HCEC 1CT (cell line): ENCODE measurements around the gene BSPRY.
"Not testable (repeated sequence)": the region's sequence is repeated elsewhere in the genome, so short reads cannot be mapped to it uniquely, and the experiment has no call there.

Experiments
- DNase-seq: peaks from one replicate; pipeline ENCODE4 v3.0.0-alpha.2; 2017

The BSPRY gene

DNA sequence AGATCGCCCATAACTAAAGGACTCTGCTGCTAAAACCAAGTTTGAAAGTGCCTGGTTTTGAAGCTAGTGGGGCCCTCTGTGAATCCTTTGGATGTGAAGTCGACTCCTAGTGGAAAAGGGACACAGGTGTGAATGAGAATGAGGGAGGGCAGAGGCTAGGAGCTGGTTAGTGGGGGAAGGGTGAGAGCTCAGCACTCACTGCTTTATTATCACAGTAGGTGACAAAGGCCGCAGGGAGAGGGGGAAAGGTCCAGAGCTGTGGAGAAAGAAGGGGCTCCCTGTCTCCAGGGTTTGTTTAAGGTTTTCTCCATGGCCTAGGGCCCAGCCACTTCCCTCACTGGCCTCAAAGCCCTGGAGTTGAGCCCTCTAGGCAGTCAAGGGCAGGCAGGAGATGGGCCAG lies 23.9 kb downstream of the BSPRY start:
- no peak for DNase-seq

DNA sequence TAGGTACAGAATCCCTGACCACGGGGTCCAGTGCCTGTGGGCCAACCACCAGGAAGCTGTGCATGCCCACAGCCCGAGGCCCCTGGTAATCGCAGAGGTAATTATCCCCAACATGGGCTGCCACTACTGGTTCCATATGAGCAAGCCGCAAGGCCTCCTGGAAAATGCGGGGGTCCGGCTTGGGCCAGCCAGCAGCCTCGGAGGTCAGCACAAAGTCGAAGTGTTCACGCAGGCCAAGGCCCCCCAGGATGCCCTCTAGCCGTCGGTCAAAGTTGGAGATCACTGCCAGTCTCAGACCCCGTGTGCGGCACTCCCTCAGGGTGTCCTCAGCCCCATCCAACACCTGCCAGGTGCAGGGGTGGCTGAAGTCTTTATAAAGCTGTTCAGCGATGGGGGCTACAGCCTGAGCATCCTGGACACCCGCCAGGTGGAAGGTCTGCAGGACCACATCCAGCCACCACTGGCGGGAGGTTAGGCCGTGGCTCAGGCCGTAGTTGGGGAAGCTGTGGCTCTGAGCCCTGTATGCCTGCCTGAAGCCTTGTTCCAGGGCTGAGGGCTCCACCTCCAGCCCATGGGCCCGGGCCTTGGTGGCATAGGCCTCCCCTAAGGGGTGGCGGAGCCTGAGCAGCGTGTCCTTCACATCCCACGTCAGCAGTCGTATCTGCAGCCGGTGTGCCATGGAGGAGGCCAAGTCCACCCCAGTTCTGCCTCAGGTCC lies 24.5 kb downstream of the BSPRY start:
- no peak for DNase-seq

DNA sequence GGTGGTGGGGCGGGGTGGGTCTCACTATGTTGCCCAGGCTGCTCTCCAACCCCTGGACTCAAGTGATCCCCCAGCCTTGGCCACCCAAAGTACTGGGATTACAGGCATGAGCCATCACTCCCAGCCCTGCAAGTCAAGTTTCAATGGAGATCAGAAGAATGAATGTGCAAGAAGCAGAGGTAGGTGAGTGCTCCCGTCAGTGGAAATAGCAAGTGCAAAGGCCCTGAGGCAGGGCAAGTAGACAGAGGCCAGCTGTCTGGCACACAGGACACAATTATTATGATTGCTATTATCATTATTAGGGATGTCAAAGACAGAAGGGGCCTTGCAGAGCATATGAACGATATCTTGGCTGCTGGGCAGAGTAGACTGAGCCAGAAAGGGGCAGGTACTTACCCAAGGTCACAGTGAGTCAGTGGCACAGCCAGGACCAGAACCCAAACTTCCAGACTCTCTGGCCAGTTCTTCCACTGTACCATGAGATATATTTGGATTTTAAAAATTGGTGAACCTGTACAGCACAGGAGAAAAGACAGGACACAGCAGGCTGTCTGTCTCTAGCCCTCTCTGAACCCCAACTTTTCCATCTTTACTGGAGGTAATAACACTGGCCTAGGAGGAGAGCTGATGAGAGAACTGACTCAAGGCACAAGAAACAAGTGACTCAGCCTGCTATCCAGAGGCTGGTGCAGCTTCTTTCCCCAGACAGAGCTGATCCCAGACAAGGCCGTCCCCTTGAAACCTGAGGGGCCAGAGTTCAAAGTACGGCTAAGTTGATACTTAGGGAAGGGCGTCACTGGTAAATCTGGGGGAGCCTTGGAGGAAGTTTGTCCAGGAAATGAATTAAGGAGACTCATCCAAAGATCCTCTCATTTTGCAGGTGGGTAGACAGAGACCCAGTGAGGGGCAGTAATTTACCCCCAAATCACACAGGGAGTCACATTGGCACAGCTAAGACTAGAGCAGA lies 26.0 kb downstream of the BSPRY start:
- peak; percentile 21 for DNase-seq

DNA sequence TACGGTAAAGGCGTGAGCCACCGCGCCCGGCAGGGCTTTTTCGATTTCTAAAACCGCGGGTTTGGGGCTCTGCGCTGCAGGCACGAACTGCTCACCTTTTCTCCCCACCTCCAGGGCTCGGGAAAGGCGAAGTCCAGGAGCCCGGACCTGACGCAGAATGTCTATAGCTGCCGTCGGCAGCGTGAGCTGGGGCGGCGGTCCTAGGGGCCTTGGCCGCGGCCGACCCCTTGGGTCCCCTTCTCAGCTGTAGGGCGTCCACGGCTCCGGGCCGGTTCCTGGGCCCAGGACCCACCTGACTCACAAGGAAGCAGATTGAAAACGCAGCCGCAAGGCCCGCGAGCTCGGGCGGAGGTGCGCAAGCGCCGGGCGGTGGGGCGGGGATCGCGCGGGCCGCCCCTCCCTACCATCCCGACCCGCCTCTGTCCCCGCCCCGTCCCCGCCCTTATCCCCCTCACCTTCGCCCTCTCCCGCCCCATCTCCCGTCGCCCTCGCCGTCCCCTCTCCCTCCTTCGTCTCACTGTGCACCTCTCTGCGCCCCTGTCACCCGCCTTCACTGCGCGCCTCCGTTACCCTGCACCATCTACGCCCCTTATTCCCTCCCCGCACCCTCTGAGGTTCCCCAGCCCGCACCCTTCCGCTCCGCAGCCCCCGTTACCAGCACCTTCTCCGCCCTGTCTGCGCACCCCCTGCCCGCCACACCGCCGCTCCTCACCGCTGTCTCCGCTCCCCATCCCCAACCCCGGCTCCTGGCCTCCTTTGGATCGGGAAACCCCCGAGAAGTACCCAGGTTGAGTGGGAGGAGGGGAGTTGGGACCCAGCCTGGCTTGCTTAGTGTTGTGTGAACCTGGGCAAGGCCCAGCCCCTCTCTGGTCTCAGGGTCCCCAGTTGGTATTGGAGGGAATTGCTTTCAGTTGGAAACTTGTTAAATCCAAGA lies 27.6 kb downstream of the BSPRY start, which contains the start of gene HDHD3:
Gene HDHD3, minus strand, starts transcription at position 353 of the 934 bp plus-strand sequence. CDS start 2,632 bp downstream, outside the sequence.
- DNase-seq, result peak; percentile 60

DNA sequence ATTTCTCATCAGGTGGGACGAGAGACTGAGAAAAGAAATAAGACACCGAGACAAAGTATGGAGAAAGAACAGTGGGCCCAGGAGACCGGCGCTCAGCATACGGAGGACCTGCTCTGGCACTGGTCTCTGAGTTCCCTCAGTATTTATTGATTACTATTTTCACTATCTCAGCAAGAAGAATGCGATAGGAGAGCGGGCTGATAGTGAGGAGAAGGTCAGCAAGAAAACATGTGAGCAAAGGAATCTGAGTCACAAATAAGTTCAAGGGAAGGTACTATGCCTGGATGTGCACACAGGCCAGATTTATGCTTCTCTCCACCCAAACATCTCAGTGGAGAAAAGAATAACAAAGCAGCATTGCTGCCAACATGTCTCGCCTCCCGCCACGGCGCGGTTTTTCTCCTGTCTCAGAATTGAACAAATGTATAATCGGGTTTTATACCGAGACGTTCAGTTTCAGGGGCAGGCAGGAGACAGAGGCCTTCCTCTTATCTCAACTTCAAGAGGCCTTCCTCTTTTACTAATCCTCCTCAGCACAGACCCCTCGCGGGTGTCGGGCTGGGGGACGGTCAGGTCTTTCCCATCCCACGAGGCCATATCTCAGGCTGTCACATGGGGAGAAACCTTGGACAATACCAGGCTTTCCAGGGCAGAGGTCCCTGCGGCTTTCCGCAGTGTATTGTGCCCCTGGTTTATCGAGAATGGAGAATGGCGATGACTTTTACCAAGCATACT lies 29.9 kb downstream of the BSPRY start:
- not testable (repeated sequence) for DNase-seq

DNA sequence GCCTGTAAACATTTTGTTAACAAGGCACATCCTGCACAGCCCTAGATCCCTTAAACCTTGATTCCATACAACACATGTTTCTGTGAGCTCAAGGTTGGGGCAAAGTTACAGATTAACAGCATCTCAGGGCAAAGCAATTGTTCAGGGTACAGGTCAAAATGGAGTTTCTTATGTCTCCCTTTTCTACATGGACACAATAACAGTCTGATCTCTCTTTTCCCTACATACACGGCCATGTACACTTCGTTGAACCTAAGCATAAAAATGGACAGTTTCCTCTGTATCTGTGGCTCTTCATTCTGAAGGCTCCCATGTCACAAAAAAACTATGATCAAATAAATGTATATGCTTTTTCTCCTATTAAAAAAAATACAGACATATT lies 30.5 kb downstream of the BSPRY start:
- DNase-seq, result not testable (repeated sequence)

DNA sequence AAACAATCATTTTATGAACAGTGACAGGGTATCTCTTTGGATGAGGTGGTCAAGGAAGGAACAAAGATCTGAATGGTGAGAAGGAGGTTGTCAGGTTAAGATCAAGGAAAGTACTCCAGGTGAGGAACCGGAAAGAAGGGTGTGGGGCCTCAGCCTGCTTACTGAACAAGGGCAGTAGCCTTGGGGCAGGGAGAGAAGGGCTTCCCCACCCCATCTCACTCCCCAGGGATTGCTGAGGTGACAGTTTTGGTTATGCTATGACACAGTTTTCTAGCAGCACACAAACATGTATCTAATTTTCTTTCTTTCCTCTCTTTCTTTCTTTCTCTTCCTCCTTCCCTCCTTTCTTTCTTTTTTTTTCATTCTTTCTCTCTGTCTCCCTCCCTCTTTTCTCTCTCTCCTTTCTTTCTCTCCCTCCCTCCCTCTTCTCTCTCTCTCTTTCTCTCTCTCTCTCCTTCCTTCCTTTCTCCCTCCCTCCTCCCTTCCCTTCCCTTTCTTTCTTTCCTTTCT lies 31.6 kb downstream of the BSPRY start:
- no peak for DNase-seq

DNA sequence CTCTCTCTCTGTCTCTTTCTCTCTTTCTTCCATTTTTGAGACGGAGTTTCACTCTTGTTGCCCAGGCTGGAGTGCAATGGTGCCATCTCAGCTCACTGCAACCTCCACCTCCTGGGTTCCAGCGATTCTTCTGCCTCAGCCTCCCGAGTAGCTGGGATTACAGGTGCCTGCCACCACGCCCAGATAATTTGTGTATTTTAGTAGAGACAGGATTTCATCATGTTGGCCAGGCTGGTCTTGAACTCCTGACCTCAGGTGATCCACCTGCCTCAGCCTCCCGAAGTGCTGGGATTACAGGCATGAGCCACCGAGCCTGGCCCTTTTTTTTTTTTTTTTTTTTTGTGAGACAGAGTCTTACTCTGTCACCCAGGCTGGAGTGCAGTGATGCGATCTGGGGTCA lies 32.1 kb downstream of the BSPRY start:
- DNase-seq, result not testable (repeated sequence)

DNA sequence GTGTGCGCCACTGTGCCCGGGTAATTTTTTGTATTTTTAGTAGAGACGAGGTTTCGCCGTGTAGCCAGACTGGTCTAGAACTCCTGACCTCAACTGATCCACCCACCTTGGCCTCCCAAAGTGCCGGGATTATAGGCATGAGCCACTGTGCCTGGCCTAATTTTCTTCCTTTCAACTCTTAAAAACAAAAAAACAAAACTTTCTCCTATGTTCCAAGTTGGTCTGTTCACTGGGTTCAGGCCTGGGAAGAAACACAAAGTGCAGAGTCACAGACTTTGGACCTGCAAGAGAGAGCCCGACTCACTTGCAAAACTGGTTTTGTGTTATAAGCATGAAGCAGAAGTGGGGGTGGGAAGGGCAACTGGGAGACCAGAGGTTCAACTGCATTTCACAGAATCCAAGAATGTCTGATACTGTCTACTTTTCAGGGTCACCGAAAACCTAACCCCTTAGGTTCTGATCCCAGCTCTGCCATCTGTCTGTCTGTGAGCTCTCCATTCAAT lies 32.6 kb downstream of the BSPRY start:
- no peak for DNase-seq

DNA sequence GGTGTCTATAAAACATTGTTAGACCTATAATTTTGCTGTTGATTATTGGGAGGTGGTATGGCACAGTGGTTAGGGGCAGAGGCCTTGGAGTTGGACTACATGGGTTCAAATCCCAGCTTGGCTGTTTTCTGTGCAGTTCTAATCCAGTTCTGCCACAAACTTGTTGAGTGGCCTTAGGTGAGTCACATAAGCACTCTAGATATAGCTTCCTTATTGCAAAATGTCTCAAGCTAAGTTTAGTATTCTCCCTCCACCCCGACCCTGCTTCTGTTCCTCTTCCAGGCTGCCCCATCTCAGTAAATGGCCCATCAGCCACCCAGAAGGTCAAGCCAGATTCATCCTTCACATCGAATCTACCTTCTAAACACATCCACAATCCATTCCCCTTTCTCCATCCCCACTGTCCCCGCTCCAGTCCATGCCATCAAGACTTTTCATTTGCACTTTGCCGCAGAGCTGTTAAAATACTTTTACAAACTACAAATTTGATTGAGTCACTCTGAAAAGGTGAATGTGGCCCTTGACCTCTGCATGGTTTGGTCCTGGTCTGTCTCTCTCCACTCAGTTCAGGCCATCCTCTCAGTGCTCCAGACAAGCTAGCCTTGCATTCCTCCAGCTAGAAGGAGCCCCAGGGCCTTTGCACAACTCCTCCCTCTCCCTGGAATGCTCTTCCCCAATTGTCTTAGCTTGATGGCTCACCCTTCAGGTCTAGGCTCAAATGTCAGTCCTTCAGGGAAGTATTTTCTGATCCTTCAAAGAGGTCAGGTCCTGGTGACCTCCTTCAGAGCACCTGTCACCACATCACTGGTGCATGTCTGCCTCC lies 37.4 kb downstream of the BSPRY start:
- DNase-seq, result no peak

DNA sequence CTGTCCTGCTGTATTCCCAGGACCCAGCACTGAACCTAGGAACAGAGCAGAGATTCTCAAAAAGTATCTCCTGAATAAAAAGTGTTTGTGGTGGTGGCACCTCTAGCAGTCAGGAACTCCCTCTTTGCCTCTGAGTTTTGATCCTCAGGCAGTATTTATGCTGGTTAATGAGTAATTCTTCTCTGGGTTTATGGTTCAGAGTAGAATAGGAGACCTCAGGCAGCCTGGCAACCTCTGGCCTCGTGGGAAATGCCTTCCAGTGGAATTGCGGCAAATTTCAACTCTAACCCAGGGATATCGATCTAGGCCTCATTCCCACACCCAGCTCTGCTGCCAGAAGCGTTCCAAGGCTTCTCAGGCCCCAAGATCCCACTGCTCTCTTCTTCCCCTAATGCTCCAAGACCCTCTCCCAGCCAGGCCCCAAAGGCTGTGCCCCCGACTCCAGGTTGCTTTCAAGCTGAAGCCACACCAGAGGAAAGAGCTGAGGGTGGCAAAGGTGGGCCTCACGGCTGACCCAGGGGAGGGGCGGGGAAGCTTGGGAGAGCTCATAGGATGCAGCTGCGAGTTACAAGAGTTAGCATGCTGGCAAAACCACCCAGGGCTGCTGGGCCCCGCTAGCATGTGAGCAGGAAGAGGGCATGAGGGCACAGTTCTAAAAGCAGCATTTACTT lies 38.4 kb downstream of the BSPRY start:
- no peak for DNase-seq

DNA sequence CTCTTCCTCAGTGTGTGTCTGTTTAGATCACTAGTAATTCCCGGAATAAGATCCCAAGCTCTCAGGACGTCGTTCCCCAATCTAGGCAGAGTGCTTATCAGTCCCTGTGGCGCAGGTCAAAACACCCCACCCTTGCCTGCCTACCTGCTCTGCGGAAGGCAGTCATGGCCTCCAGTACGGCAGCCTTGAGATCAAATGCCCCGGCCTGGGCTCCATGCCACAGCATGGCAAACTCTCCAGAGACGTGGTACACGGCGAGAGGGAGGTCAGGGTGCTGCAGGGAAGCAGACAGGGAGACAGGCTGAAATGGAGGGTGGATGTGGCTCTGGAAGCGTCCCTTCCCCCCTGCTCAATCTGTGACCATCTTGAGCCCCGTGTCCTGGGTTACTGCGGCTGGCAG lies 39.5 kb downstream of the BSPRY start:
- DNase-seq, result no peak

DNA sequence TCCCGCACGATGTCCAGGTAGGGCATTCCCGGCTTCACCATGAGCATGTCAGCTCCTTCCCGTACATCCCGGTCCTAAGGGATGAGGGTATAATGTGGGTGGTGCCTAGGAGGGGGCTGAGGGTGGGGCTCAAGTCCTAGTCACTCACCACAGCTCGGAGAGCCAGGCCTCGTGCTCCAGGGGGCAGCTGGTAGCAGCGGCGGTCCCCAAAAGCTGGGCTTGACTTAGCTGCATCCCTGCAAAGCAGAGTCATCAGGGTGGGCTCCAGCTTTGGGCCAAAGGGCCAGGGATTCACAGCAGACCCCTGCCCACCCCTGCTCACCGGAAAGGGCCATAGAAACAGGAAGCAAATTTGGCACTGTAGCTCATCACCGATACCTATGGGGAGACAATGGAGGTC lies 40.1 kb downstream of the BSPRY start:
- DNase-seq, result no peak

DNA sequence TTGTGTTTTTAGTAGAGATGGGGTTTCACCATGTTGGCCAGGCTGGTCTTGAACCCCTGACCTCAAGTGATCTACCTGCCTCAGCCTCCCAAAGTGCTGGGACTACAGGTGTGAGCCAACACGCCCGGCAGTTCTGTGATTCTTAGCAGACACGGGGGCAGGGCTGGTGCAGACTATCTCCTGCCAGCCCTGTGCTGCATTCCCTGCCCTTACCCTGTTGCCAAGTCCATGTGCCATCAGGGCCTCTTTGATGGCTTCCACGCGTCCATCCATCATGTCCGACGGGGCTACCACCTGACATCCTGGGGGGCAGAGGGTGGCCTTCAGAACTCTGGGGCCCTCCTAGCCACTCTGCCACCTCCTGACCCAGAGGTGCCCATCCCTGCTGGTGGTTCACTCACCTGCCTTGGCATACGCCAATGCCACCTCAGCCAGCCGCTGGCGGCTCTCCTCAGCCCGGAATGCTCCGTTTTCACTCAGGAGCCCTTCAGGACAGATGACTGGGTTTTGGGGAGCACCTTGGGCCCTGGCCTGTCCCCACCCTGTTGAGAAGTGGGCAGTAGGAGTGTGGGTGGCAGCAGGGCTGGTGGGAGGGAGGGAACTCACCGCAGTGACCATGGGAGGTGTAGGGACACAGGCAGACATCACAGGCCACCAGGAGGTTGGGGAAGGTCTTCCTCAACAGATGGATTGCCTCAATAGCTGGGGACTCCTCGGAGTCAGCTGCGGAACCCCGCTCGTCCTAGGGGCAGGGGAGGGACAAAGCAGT lies 41.0 kb downstream of the BSPRY start:
- no peak for DNase-seq

DNA sequence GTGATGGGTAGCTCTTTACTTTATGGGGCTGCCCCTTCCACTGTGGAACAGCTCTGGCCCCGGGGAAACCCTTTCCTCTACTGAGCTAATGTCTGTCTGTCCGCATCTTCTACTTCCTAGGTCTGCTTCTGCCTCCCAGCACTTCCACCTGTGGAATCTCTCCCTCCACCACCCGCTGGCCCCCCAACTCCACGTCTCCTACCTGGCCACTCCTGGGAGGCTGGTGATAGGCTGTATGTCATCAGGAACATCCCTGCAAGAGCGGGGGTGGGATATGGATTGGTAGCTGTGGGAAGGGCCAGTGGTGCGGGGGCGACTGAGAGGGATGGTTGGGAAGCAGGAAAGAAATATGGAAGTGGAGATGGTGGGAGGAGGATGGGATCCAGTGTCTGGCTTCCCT lies 42.6 kb downstream of the BSPRY start:
- no peak for DNase-seq

DNA sequence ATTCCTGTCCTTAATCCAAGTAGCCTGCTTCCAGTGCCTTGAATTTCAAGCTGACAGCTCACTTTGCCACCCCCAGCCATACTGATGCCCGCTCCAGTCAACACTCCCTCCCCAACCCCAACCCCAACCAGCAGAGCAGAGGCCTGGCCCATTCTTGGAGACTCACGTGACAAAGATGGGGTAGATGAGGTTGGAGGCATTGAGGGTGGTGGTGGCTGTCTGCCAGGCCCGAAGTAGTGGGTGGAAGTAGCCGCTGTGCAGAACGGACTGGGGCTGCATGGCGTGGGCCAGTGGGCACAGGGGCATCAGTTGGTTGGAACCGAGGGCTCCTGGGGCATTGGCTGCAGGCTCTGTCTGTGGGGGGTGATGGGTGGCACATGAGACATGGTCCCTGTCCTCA lies 43.9 kb downstream of the BSPRY start:
- DNase-seq, result no peak

DNA sequence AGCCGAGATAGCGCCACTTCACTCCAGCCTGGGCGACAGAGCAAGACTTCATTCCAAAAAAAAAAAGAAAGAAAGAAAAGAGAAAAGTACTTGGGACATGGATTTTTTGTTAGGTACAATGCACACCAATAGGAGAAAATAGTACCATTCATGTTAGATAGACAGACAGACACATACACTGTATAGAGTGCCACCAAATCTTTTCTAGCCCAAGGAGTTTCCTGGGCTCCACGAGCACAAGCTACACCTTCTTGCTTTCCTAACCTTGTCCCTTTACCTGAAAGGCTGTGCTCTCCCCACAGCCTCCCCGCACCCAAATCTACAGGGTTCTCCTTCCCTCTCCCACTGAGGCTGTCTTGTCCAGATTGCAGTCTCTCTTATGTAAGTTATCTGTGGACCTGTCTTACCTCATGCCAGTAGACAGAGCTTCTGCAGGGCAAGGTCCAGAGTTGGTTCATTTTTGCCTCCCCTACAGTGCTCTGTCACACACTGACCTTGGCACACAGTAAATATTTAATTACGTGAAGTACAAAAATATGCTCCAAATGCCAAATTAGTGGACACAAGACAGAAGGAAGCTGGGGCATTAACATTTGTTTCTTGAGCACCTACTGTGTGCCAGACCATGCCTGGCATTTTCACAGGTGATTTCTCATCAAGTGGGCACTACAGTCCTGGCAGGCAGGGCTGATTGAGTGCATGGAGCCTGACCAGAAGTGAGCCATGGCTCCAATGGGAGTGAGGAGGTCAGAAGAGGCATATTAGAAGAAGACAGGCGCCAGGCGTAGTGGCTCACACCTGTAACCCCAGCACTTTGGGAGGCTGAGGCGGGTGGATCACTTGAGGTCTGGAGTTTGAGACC lies 45.9 kb downstream of the BSPRY start:
- no peak for DNase-seq

DNA sequence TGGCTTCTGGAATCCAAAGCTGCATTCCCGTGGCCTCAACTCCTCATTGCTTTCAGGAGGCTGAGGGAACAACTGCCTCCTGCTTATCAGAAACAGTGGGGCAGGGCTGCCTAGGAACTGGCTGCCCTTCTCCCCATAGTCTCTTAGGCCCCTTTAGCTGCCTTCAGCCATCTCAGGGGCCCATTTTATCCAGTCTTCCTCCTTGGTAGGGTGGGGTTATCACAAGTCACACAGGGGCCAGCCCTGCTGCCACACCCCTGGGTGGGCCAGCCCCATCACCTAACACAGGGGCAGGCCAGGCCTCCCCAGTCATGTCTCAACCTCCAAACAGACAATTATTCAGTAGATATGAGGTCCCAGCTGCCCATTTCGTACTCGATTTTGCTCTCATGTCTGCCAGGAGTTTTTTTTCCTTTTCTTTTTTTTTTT lies 47.9 kb downstream of the BSPRY start:
- no peak for DNase-seq
